ENCODE data around the gene EDA. TPM values are rescaled to one million over a fixed set of nuclear protein-coding genes. Genes with fewer than 3 reads are reported as not detected.

EDA gene
- total and polyA plus RNA-seq, 12 donors, result 2.3 to 9.4 (median 5.2) TPM

DNA sequence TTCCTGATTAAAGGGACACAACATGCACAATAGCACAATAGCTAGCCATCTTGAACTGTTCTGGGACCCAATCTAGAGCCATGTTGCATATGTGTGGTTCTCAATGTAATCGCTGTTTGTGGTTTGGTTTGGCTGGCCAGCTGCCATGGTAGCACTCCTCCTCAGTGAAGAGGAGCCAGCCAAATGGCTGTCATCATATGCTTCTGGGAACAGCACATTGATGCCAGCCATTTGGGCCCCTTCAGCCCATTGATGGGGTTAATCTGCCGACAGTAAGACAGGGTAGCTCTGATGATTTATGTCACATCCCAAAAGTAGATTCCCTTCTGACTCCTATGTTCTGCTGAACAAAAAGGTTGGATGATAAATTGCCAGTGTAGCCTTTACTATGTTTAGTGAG, 385.4 kb downstream of the EDA start:
- peak; percentile 46 to 92 (median 90) for ATAC-seq
- intact Hi-C loops (cut with DNase I), result loop anchor here in 1 of 10 donors (10.0 kb wide), 1 partner anchor 236 kb away; no protein-coding TSS in a partner anchor
- H3K27ac ChIP-seq, result peak overlapping the region in 8 of 10 donors; percentile 52 to 71 (median 58)

DNA sequence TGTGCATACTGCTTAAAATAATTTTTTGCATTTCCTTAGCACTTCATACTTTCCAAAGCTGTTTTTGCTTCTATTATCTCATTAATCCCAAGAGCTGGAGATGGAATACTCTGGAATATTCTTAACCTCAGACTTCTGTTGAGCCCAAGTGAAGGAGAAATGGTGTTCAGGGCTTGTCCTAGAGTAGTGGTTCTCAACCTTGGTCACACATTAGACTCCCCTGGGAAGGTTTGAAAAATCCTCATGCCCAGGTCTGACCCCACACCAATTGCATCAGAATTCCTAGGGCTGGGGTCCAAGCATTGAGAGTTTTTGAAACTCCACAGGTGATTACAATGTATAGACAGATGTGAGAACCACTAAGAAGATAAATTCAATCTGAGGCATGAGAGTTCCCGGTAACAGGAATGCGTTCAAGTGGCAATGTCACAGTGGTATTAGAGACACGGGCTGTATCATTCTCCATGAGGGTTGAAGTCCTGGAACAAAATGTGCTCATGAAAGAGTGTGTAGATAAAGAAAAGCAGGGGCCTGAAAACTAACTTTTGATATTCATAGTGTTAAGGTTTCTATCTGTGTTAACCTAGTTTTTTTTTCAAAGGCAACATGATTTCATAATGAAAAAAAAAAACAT, 385.9 kb downstream of the EDA start:
- Histone ChIP-seq H3K4me1 (peaks cover 0 to 6% (median 0%) of the 10 kb centered on the region in 9 donors), H3K4me3 (no peak overlapping the region), H3K9me3 (peaks cover 0 to 6% (median 0%) of the 10 kb centered on the region in 11 donors), H3K36me3 (no peaks in the 10 kb centered on the region), H3K27ac (peak overlapping the region in 8 of 10 donors; percentile 52 to 71 (median 61)), H3K27me3 (peaks cover 0 to 26% (median 0%) of the 10 kb centered on the region in 7 donors)
- TF ChIP-seq, protein P1, sequence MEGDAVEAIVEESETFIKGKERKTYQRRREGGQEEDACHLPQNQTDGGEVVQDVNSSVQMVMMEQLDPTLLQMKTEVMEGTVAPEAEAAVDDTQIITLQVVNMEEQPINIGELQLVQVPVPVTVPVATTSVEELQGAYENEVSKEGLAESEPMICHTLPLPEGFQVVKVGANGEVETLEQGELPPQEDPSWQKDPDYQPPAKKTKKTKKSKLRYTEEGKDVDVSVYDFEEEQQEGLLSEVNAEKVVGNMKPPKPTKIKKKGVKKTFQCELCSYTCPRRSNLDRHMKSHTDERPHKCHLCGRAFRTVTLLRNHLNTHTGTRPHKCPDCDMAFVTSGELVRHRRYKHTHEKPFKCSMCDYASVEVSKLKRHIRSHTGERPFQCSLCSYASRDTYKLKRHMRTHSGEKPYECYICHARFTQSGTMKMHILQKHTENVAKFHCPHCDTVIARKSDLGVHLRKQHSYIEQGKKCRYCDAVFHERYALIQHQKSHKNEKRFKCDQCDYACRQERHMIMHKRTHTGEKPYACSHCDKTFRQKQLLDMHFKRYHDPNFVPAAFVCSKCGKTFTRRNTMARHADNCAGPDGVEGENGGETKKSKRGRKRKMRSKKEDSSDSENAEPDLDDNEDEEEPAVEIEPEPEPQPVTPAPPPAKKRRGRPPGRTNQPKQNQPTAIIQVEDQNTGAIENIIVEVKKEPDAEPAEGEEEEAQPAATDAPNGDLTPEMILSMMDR (IDR thresholded peaks at IDR 0.05), result no peak
- intact Hi-C loops (cut with DNase I), result loop anchor here in 1 of 10 donors (10.0 kb wide), 1 partner anchor 237 kb away; no protein-coding TSS in a partner anchor
- DNase-seq (no peak), ATAC-seq (peak in 7 of 8 donors; percentile 38 to 90 (median 86))
- 40 to 55% methylated on average over 3 of the region's 3 CpGs for WGBS, 2 donors

More for the DNA sequence above, 385.4 kb downstream of the EDA start:
- peaks cover 0 to 26% (median 0%) of the 10 kb centered on the region in 7 donors for H3K27me3 ChIP-seq
- TF ChIP-seq, protein P1 (IDR thresholded peaks at IDR 0.05), result no peak
- H3K36me3 ChIP-seq, result no peaks in the 10 kb centered on the region
- peaks cover 0 to under 1% (median 0%) of the 10 kb centered on the region in 11 donors for H3K9me3 ChIP-seq
- H3K4me3 ChIP-seq, result no peak overlapping the region
- 27 to 50% methylated on average over 2 of the region's 2 CpGs for WGBS, 2 donors
- peak; percentile 33 to 45 for DNase-seq
- H3K4me1 ChIP-seq, result peaks cover 0 to 8% (median 0%) of the 10 kb centered on the region in 9 donors

DNA sequence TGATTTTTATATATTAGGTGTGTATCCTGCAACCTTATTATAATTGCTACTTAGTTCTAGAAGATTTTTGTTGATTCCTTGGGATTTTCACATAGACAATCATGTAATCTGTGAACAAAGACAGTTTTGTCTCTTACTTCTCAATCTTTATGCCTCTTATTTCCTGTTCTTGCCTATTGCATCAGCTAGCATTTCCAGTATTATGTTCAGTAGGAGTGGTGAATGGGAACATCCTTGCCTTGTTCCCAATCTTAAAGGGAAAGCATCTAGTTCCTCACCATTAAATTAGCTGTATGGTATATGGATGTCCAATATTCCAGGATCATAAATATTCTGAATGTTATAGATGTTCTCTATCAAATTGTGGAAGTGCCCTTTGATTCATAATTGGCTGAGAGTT, 392.0 kb downstream of the EDA start:
- Histone ChIP-seq H3K36me3 (no peaks in the 10 kb centered on the region), H3K4me1 (peaks cover 0 to 6% (median 0%) of the 10 kb centered on the region in 9 donors), H3K27me3 (peaks cover 0 to 39% (median 0%) of the 10 kb centered on the region in 7 donors), H3K9me3 (peaks cover 0 to 7% (median 0%) of the 10 kb centered on the region in 11 donors), H3K4me3 (no peak overlapping the region), H3K27ac (no peak overlapping the region)
- no peak for ATAC-seq
- no peak for DNase-seq
- intact Hi-C loops (cut with DNase I), result loop anchor here in 1 of 10 donors (10.0 kb wide), 1 partner anchor 243 kb away; no protein-coding TSS in a partner anchor
- TF ChIP-seq, protein P1 (IDR thresholded peaks at IDR 0.05), result no peak

DNA sequence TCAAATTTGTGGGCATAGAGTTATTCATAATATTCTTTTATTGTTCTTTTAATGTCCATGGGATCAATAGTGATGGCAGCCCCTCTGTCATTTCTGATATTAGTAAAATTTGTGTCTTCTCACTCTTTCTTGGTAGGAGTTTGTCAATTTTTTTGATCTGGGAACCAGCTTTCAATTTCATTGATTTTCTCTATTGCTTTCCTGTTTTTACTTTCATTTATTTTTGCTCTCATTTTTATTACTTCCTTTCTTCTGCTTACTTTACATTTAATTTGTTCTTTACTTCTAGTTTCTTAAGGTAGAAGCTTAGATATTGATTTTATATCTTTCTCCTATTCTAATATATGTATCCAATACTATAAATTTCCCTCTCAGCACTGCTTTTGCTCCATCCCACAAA, 393.1 kb downstream of the EDA start:
- Histone ChIP-seq H3K27me3 (peaks cover 0 to 49% (median 0%) of the 10 kb centered on the region in 7 donors), H3K4me1 (peaks cover 0 to 9% (median 0%) of the 10 kb centered on the region in 9 donors), H3K9me3 (peaks cover 0 to 7% (median 0%) of the 10 kb centered on the region in 11 donors), H3K36me3 (no peaks in the 10 kb centered on the region), H3K27ac (no peak overlapping the region), H3K4me3 (no peak overlapping the region)
- TF ChIP-seq, protein P1 (IDR thresholded peaks at IDR 0.05), result no peak
- intact Hi-C loops (cut with DNase I), result loop anchor here in 1 of 10 donors (10.0 kb wide), 1 partner anchor 244 kb away; no protein-coding TSS in a partner anchor
- DNase-seq (no peak), ATAC-seq (no peak)

All from heart right ventricle (tissue), 16 donors.